ENCODE data around the gene ADGRG3. TPM values are rescaled to one million over a fixed set of nuclear protein-coding genes. Genes with fewer than 3 reads are reported as not detected.
A peak's percentile ranks its signal among the peaks of the same experiment; 100 is the strongest.

The ADGRG3 gene
- polyA plus RNA-seq, 4 donors = 0.23 to 0.32 (median 0.29) TPM; not detected in 1

DNA sequence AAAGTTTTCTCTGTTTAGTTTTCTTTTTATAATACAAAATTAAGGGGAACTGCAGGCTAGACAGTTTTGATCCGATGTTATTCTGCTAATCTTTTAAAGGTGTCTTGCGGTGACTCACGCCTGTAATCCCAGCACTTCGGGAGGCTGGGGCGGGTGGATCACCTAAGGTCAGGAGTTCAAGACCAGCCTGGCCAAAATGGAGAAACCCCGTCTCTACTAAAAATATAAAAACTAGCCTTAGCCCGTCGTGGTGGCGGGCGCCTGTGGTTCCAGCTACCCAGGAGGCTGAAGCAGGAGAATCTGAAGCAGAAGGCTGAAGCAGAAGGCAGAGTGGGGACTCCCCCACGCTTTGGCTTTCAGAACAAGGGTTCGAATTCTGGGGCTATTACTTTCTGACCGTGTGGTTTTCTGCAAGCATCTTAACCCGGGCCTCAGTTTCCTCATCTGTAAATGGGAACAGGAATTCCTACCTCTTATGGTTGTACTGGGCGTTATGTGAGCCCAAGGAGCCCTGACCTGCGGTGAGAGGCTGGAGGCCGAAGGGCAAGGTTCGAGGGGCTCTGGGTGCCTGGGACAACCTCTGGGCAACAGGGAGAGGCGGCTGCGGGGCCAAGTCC lies 66.3 kb downstream of the ADGRG3 start:
- DNase-seq (ENCODE audit: low read depth in 4 of 4, low spot score in 2 of 4) = no peak

DNA sequence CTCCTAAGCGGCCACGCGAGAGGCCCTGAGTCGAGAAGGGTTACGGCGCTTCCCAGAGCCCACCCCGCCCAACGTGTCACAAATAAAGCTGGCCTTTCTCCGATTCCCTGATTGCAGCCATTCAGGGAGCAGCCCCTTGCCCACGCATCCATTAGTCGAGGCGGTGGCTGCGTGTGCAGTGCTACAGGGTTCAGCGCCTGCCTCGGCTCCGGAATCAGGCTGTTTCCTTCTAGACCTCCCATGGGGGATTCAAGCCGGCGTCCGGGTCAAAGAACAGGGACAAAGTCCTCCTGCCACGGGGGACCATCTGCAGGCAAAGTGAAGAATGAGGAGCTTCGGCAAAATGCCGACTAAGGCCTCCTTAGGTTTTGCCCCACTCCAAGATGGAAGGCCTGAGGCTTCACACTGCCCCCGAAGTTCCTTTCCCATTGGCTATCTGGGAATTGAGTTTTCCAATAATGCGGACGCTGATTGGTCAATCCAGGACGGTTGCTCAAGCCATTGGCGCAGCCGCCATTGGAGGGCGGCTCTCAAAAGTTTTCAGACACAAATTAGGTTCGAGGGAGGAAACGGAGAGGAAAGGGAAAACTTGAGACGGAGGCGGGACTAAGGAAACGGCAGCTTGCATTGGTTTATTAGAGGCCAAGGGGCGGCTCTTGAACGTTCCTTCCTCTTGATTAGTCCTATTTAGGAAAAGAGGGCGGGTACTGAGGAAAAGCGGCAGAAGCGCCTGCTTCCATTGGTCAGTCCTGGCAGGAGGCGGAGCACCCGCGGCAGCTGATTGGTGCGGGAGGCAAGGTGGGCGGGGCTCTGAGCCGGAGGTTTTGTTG lies 67.0 kb downstream of the ADGRG3 start:
- peak; percentile 100 for DNase-seq (ENCODE audit: low read depth in 4 of 4, low spot score in 2 of 4)

DNA sequence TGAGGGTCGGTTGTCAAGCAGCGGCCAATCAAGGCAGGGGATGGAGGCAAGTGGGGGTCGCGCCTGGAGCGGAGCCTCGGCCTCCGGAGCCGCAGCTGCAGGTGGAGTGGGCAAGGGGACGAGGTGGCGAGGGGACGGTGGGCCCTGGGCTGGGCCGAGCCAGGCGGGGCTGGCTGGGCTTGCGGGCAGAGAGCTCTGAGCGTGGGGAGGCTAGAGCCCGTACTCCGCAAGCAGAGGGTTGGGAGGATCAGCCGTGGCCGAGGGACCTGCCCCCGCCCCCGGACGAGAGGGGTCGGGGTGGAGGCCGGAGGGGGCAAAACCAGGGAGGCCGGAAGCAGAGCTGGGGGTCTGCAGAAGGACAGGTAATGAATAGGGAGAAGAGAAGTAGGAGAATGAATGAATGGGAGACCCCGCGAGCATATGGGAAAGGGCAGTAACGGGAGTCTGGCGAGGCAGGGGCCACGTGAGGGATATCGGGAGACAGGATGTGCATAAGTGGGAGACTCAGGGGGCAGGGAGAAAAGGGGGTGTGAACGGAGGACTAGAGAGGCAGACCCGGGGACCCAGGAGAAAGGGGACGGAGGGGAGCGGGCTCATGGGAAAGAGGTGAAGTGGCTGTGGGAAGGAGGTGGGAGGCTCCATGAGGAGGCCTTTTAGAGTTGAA lies 67.8 kb downstream of the ADGRG3 start, which contains the start of gene KATNB1:
Gene KATNB1, plus strand, starts transcription at position 16 of the 664 bp plus-strand sequence. CDS start 1,474 bp downstream, outside the sequence.
- no peak for DNase-seq (ENCODE audit: low read depth in 4 of 4, low spot score in 2 of 4)

DNA sequence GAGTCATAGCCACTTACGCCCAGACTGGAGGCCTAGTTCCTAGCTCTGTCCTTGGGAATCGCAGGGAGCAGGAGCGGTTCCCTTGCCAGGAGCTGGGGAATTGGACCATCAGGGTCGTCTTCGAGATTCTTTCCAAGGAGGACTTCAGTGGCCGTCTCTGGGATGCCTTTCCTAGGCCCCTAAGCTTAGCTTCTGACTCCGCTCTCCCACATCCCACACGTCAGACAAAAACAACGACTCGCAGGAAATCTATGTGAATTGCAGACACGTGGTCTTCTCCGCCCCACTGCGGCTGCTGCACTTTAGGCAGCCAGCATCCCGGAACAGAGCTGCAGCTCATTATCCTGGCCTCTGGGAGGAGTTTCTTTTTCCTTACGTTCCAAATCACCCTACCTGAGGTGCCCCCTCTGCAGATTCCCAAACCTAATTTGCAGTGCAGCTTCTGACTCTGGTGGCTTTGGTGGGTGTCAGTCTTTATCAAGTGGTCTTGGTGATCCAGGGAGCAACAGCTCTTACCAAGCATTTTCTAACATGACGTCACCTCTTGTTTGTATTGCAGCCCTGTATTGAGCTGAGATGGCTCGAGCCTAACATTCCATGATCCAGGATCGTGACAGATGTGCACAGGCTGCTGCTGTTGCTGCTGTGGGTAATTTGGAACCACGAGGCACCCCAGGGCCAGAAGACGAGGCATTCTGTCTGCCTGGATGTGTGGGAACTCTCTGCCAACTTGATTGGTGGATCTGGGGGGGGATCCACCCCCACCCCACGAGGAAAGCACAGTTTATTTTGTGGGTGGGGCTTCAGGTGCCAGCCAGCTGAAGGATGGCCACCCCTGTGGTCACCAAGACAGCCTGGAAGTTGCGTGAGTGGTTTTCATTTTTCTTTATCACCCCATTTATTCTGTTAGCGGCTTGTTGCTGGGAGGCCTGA lies 68.6 kb downstream of the ADGRG3 start:
- peak in 3 of 4 donors; percentile 52 to 66 (median 55) for DNase-seq (ENCODE audit: low read depth in 4 of 4, low spot score in 2 of 4)

DNA sequence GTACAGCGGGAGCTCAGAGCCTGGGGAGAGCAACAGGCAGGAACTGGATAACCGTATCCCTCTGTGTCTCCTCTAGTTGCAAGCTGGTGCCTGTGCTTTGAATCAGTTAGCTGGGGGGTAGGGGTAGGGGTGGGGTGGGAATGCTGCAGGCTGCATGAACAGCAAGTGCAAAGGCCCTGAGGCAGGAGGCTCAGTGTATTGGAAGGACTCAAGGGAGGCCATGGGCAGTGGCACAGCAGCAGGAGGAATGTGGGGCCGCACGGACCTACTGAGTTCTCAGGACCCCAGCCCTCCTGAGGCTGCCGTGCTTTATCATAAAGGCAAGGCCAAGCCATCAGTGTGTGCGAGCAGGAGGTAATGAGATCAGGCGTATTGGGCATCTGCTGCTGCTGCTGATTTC lies 70.7 kb downstream of the ADGRG3 start:
- no peak for DNase-seq (ENCODE audit: low read depth in 4 of 4, low spot score in 2 of 4)

Other genes starting within 250 kb of the ADGRG3 start
- gene CIAPIN1, start 220.9 kb upstream of the ADGRG3 start, polyA plus RNA-seq (ENCODE audit: insufficient read length in 4 of 4) = 10 to 100 TPM; 92.4 to 96.9 (median 93.4) TPM
- 100 to 1,000 TPM in 2 of 4 donors, 10 to 100 TPM in 2; 96.9 to 115 (median 102) TPM for gene COQ9, start 220.8 kb upstream of the ADGRG3 start, polyA plus RNA-seq (ENCODE audit: insufficient read length in 4 of 4)
- 10 to 100 TPM; 85.0 to 88.9 (median 86.3) TPM for gene POLR2C, start 205.6 kb upstream of the ADGRG3 start, polyA plus RNA-seq (ENCODE audit: insufficient read length in 4 of 4)
- gene DOK4, start 181.8 kb upstream of the ADGRG3 start, polyA plus RNA-seq (ENCODE audit: insufficient read length in 4 of 4) = 10 to 100 TPM; 31.7 to 40.0 (median 35.5) TPM
- 10 to 100 TPM; 14.9 to 25.6 (median 18.6) TPM for gene CCDC102A, start 131.7 kb upstream of the ADGRG3 start, polyA plus RNA-seq (ENCODE audit: insufficient read length in 4 of 4)
- gene ADGRG5, start 125.7 kb upstream of the ADGRG3 start, polyA plus RNA-seq (ENCODE audit: insufficient read length in 4 of 4) = 1 to 10 TPM; 1.1 to 2.0 (median 1.2) TPM
- 10 to 100 TPM; 70.6 to 91.4 (median 84.6) TPM for gene ADGRG1, start 39.7 kb upstream of the ADGRG3 start, polyA plus RNA-seq (ENCODE audit: insufficient read length in 4 of 4)
- gene DRC7, start 26.5 kb downstream of the ADGRG3 start, polyA plus RNA-seq (ENCODE audit: insufficient read length in 4 of 4) = 1 to 10 TPM; 3.0 to 3.9 (median 3.6) TPM
- gene KATNB1, start 67.5 kb downstream of the ADGRG3 start, polyA plus RNA-seq (ENCODE audit: insufficient read length in 4 of 4) = 10 to 100 TPM; 19.3 to 26.8 (median 23.3) TPM
- gene KIFC3, start 134.2 kb downstream of the ADGRG3 start, polyA plus RNA-seq (ENCODE audit: insufficient read length in 4 of 4) = 10 to 100 TPM; 43.6 to 86.5 (median 69.3) TPM